Epidermal melanocyte (primary cell): Measurements from ENCODE around the gene HPD.

ENCODE experiments used
- DNase-seq: peaks from one replicate; pipeline ENCODE4 v3.0.0; 2011; ENCODE audit warnings: low spot score; ENCODE audit not compliant: insufficient read length

HPD gene

GRCh38 chr12:121828826-121829225 lies 29.8 kb downstream of the HPD start:
- no peak for DNase-seq

- DNase-seq, result no peak
Measured at GRCh38 chr12:121828306-121828705, 30.4 kb downstream of the HPD start.

GRCh38 chr12:121827351-121828099 lies 31.1 kb downstream of the HPD start:
- DNase-seq, result no peak

GRCh38 chr12:121826318-121827150 lies 32.1 kb downstream of the HPD start:
- no peak for DNase-seq

- DNase-seq, result no peak
Measured at GRCh38 chr12:121825041-121825523, 33.6 kb downstream of the HPD start.

GRCh38 chr12:121823727-121824115 lies 34.9 kb downstream of the HPD start:
- DNase-seq, result no peak

- no peak for DNase-seq
Measured at GRCh38 chr12:121823101-121823726, 35.4 kb downstream of the HPD start.

- no peak for DNase-seq
Measured at GRCh38 chr12:121822393-121823100, 36.1 kb downstream of the HPD start.

GRCh38 chr12:121820056-121820455 lies 38.6 kb downstream of the HPD start:
- DNase-seq, result no peak

- DNase-seq, result no peak
Measured at GRCh38 chr12:121819212-121819949, 39.3 kb downstream of the HPD start.

- no peak for DNase-seq
Measured at GRCh38 chr12:121817648-121818043, 41.0 kb downstream of the HPD start.

- no peak for DNase-seq
Measured at GRCh38 chr12:121816925-121817647, 41.6 kb downstream of the HPD start.

GRCh38 chr12:121815263-121815662 lies 43.4 kb downstream of the HPD start:
- DNase-seq, result no peak

GRCh38 chr12:121814429-121815119 lies 44.1 kb downstream of the HPD start:
- no peak for DNase-seq

- no peak for DNase-seq
Measured at GRCh38 chr12:121813951-121814350, 44.7 kb downstream of the HPD start.

- DNase-seq, result no peak
Measured at GRCh38 chr12:121812921-121813896, 45.5 kb downstream of the HPD start.

GRCh38 chr12:121812320-121812871 lies 46.3 kb downstream of the HPD start:
- peak; percentile 99 for DNase-seq
